Prostate gland (tissue), 2 donors: ENCODE results near the gene TRAFD1.

Experiments
- CTCF ChIP-seq, 4 experiments: fragments of 200-600 bp in 2 of 4; fragments of 450-650 bp in 2 of 4; sonication (generic) in 2 of 4; IDR thresholded peaks; 1 replicate in 3 of 4; 2 replicates in 1 of 4; pipeline ENCODE4 v1.5.1; 2016 to 2019; ENCODE audit warnings: antibody characterized with exemption in 4 of 4, mild to moderate bottlenecking in 2 of 4, moderate library complexity in 2 of 4
- POLR2A ChIP-seq: fragments of 450-650 bp; IDR thresholded peaks from one replicate; pipeline ENCODE4 v1.6.1; 2016; ENCODE audit warnings: antibody characterized with exemption, mild to moderate bottlenecking

DNA sequence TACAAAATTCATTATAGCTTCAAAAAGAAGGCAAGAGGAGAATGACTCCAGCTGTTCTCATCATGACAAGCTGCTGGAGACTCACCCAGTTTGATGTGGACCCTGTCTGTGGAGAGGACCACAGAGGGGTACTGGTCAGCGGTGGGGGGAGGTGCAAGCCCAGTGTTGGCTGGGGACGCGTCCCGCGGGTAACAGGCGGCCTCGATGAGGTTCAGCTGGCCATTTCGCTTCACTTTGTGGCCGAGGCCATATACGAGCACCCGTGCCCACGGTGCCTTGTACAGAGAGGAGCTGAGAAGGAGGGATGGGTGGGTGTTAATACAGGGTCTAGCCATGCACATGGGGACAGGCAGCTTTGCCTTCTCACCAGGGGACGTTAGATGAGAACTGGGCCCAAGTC, 67.1 kb downstream of the TRAFD1 start:
- TF ChIP-seq CTCF (IDR thresholded peaks at IDR 0.05) (no peak), POLR2A (no peak)
